Measurements from ENCODE around the gene SPATA12. TPM values are rescaled to one million over a fixed set of nuclear protein-coding genes. Genes with fewer than 3 reads are reported as not detected.
A peak's percentile ranks its signal among the peaks of the same experiment; 100 is the strongest.
"Not testable (repeated sequence)": the region's sequence is repeated elsewhere in the genome, so short reads cannot be mapped to it uniquely, and the experiment has no call there.

SPATA12 gene
- total RNA-seq, 1 donor from 2014 or later, result not detected

DNA sequence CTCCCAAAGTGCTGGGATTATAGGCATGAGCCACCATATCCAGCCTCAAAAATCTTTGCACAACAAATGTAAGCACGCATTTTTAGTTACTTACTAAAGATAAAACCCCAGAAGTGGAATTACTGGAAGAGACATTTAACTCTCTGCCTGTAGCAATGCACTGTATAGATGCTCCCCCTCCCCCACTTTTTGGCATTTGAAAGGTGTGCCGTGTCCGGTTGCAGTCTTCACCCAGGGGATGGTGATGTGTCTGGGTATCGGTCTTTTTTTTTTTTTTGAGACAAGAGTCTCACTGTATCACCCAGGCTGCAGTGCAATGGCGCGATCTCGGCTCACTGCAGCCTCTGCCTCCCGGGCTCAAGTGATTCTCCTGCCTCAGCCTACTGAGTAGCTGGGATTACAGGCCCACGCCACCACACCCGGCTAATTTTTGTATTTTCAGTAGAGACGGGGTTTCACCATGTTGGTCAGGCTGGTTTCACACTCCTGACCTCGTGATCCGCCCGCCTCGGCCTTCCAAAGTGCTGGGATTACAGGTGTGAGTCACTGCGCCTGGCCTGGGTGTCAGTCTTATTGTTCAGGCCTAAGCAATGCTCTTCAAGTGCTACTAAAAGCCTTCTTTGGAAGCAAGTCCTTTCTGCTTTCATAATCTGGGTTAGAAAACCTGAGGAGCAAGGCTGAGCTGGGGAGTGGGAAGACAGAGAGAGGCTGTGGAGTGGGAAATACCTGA is 23.0 kb downstream of the SPATA12 start:
- not testable (repeated sequence) for DNase-seq (ENCODE audit: low spot score)

DNA sequence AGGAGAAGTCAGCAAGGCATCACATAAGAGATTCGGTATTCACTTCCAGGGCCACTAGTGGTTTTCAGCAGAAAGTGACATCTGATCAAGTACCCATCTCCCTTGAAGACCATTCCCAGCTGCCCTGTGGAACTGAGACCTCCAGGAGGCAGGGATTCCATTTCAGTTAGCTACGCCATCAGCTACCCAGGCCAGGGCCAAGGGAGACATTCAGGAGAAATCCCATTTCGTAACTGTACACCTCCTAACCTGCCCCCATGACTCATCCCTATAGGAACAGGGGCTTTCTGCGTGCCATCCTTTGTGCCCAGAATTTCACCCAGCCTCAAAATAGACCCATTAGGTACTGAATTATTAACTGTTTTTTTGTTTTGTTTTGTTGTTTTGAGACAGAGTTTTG is 24.7 kb downstream of the SPATA12 start:
- DNase-seq (ENCODE audit: low spot score), result no peak

DNA sequence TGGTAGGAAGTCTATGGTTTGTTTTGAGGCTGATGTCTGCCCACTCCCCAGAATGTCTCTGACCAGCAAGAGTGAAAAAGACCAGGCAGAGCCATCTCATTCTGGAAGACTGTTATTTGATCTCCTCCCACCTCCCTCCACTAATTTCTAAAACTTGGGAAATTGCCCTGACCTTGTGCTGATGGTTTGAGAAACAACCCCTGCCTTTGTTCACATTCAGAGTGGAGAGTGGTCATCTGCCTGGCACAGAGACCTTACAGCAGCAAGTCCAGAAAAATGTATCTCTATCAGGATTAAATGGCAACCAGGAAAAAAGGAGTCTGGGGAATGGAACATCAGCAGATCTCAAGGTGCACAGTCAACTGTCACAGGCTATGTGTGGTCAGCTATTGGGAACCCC is 25.7 kb downstream of the SPATA12 start:
- no peak for DNase-seq (ENCODE audit: low spot score)

DNA sequence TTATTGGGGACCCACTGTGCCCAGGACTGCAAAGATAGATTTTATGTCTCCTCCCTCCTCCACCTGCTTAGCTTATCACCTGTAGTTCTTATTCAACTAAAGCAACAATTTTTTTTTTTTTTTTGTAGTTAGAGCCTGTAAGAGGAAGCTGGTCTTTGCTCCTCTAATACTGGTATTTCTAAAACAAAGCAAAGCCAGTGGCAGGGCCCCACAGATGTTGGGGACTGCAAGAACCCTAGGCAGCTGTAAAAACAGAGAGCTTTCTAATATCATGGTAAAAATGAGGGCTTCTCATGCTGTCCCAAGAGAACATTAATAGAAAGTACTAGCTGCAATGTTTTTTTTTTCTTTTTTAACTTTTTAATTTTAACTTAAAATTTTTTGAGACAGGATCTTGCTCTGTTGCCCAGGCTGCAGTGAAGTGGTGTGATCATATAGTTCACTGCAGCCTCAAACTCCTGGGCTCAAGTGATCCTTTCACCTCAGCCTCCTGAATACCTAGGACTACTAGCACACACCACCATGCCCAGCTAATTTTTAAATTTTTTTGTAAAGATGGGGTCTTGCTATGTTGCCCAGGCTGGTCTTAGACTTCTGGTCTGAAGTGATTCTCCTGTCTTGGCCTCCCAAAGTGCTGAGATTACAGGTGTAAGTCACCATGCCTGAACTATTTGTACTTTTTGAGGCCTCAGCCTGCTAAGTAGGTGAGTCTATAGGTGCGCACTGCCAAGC is 27.1 kb downstream of the SPATA12 start:
- DNase-seq (ENCODE audit: low spot score), result no peak

DNA sequence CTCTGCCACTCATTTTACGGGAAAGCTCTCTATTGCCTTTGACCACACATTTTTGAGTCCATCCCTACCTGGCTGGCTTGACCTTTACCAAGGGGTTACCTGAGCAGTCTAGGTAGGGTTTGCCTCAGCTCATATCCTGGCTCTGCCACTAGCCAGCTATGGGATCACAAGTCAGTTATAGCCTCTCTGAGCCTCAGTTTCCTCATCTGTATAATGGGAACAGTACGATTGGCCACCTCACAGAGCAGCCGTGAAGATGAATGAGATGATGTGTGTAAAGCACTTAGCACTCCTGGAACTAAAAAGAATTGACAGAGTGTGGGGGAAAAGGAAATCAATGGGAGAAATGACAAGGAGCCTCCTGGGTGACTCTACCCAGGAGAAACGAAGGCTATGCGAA is 28.0 kb downstream of the SPATA12 start:
- no peak for DNase-seq (ENCODE audit: low spot score)

DNA sequence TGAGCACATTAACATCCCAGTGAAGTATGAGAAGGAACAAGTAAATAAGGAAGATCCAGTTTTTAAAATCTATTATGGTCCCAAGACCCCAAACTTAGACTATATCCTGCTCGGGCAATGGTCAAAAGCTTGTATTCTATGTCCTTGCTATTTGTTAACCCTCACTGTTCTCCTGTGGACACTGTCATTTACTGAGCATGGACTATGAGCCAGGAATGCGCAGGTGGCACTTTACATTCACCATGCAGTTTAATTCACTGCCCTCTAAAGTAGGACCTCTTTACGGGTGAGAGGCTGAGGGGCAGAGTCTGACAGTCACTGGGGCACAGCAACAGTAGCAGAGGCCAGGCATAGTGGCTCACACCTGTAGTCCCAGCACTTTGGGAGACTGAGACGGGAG is 28.6 kb downstream of the SPATA12 start:
- no peak for DNase-seq (ENCODE audit: low spot score)

DNA sequence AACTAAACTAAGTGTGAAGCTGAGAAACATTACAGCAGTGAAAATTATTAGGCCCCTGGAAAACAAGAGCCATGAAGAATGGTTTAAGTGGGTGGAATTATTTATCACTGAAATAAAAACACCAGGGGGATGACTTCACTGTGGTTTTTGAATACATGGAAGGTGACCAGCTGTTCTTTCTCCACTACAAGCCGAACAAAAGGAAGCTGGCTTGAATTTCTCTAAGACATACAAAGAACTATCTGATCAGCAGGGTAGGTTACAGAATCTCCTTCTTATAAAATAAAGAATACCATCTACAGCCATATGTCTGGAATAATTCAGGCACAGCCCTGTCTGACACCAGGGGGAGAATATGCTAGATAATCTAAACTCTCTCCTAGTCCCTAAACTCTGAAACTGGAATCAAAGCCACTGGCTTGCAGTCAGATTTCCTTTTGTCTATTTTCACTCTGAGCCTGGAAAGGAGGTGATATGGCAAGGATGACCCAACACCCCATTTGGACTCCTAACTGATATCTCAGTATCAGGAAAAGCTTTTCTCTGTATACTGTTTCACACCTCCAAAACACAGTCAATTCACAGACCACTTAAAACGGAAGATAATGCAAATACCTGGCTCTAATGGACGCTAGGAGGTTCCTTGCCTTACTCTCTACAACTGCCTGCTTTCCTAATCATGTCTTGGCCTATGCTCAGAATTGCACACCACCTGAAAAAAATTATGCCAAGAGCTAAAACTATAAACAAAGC is 31.2 kb downstream of the SPATA12 start:
- no peak for DNase-seq (ENCODE audit: low spot score)

DNA sequence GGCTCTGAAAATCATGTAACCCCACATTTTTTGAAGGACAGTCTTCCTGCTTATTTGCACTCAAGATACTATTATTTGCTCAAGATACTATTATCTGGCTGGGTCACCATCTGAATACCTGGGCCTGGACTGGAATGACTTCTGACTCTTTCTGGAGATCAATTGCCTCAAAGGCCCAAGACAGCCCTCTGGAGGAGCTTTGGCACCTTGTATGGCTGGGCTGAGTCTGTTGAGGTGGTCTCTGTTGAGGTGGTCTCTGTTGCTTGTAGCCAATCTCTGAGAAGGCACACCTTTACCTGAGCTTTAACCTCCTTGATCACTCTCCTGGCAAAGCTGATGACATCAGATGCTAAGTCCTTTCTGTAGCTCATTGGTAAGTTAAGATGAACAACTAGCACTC is 33.0 kb downstream of the SPATA12 start:
- no peak for DNase-seq (ENCODE audit: low spot score)

DNA sequence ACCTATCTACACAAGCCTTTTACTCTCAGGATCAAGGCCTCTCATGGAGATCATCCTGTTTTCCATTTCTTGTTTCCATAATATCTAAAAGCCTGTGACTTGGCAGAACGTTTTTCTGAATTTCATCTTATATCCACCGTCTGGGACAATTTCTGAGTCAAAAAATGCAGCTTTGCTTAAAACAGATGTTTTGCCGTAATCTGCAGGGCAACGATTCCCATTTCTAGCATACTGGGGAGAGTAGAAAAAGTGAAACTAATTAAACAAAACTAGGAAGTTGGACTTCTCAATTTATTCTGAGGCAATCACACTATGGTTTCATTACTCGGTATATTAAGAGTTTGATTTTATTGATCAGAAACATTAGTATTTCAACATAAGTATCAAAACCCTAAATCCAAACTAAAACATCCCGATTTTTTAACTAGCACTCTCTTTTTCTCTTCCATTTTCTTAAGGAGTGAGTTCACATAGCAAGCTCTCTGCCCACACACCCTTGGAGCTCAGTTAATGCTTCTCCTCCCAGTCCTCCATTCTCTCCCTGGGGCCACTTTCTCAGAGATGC is 33.6 kb downstream of the SPATA12 start:
- DNase-seq (ENCODE audit: low spot score), result no peak

DNA sequence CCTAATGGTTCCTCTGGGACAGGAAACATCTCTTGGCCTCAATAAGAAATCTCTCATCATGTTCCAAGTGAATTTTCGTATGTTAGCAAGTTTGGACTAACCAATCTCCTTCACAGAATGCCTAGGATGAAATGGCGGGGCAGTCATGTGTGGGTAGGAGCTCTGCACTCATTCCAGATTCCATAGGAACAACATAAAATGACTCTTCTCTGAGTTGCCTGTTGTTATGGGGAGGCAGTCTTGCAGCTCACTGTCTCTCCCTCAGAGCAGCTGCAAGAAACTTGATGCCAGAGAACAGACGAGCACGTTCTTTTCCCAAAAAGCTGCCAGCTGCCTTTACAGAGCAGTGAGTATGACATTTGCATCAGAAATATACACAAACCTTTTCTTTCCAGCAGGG is 34.1 kb downstream of the SPATA12 start:
- DNase-seq (ENCODE audit: low spot score), result no peak

DNA sequence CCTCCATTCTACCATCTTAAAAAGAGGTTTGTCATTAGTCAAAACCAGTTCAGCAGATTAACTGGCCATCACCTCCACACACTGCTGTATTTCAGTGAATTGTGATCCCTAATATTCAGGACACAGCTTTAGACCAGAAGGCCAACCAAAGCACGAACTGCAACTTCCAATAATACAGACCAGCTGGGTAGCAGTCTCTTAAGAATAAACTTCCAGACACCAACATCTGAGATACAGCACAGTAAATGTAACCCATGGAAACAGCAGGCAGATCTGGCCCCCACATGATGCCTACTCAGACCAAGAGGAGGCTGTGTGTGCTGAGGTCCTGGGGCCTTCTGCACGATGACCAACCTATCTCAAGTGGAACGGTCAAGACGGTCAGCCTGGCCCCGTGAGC is 34.9 kb downstream of the SPATA12 start:
- DNase-seq (ENCODE audit: low spot score), result no peak

DNA sequence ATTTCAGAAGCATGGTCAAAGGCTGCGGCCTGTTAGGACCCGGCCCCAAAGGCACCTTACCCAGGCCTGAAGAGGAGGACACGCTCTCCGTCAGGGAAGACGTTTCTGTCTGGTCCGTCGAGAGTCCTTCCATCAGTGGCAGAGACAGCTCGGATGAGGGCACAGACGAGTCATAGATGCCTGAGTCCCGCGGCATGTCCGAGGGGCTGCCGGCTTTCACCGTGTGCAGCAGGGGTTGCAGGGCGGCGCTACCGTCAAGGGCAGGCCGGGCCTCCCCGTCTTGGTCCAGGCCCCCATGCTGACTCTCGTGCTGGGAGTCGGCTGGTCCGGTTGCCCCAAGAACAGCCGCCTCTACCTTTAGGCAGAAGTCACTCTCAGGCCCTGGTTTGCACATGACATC is 37.1 kb downstream of the SPATA12 start:
- no peak for DNase-seq (ENCODE audit: low spot score)

DNA sequence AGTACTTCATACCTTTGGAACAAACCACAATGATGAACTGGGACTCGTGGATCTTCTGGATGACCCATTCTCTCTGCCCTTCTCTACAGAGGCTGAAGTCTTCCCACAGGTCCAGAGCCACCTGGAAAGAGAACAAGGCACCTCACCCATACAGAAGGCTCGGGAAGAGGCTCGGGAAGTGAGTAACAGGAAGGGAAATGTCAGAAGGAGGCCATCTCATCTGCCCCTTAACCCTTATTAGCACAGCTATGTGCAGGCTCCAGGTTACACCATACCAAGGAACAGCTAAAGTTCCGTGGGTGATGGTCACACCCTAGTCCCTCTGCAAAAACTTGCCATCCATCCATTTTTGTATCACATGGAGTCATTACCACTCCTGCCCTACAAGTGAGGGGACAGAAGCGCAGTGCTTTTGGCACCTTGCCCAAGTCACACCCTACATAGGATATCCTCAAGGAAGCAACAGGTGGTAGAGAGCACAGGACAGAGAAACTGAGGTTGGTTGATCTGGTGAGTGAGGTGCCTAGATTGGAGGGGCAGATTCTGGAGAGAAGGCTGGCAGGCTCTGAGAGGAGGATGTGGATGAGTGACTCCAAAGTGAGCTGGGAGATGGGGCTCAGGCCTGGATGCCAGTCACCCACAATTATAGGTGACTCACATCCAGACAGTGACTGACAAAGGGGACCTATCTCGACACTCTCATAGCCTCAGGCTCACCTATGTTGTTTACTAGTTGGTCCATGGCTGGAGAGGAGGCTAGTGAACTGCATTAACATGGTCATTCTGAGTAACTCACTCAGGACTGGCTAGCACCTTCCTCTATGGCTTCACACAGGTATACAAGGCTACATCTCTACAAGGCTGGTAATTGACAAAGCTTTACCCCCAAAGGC is 38.2 kb downstream of the SPATA12 start:
- DNase-seq (ENCODE audit: low spot score), result no peak

DNA sequence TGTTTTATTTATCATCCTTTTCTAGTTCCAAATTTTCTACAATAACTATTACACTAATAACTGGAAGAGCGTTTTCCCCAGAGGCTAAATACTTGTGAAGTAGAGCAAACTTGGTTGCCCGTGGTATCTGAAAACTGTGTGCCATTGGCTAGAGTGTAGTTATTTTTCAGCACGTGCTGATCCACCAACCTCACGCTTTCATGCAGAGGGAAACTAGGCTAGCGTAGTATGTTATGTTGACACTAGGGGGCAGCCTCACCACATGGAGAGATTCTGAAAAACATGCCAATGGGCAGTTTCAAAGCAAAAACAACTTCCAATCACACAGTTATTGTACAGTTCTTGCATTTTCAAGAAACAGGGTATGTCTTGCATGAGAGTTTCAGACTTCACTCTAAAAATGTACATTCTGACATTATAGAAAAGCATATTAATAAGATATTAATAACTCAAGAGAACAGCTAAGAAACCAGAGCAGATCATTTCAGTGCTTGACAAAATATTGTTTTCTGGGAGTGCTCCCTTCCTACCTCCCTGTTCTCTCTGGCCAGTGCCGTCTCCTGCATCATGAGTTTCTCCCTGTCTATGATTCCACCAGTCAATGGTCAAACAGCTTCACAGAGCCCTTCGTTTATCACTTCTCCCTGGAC is 39.7 kb downstream of the SPATA12 start:
- peak; percentile 82 for DNase-seq (ENCODE audit: low spot score)

DNA sequence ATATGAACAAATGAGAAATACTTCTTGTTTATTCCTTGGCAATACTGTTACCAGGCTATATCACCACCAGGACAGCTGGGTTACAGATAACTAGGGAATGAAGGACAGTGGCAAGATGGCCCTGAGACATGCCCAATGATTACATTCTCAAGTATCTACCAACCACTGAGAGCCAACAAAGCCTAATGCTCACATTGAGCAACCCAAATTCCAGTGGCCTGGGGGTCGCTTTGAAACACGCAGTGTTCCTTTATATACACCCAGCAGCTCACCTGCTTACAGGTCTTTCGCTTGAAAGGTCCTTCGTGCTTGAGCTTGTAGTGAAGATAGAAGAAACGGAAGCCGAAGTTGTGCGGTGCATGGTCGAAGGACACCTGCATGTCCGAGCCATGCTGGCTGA is 45.1 kb downstream of the SPATA12 start:
- no peak for DNase-seq (ENCODE audit: low spot score)

DNA sequence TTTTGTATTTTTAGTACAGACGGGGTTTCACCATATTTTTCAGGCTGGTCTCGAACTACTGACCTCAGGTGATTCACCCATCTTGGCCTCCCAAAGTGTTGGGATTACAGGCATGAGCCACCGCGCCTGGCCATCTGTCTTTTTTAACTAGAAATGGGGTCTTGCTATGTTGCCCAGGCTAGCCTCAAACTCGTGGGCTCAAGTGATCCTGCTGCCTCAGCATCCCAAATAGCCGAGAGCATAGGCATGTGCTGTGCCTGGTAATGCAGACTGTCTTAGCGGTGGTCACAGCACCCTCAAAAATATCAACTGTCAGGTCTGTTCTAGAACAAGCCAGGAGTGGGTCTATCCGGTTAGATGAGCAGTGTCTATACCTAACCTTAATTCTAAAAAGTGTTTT is 48.2 kb downstream of the SPATA12 start:
- DNase-seq (ENCODE audit: low spot score), result no peak

DNA sequence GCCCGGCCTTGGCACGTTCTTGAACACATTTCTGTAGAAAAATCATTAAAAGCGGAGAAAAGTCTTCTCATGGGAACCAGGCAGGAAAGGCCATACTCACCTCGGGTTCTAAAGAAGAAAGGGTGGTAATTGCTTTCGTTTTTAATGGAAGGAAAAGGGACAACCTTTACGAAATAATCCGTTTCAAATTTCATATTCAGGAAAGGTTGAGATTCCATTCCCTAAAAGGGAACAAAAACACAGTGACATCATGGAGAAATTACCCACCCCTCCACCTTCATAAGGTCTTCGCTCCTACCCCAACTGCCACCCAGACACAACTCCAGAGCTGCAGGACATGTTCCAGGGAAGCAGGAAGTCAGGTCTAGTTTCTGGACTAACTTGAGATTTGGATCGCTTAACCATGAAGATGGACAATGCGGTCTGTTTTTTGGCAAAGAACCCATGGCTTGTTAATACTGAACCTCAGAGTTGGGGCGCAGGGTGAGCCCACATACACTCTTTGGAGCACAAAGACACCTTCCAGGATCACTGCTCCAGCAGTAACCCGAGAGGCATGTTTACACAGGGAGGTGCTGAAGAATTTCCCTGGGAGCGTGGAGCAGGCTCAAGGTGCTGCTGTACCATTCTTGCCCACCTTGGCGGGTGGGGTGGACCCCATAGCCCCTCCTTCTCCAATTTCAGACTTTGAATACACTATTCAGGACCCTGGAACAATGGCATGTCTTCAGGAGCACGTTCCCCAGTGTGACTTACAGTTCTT is 49.2 kb downstream of the SPATA12 start:
- DNase-seq (ENCODE audit: low spot score), result no peak

DNA sequence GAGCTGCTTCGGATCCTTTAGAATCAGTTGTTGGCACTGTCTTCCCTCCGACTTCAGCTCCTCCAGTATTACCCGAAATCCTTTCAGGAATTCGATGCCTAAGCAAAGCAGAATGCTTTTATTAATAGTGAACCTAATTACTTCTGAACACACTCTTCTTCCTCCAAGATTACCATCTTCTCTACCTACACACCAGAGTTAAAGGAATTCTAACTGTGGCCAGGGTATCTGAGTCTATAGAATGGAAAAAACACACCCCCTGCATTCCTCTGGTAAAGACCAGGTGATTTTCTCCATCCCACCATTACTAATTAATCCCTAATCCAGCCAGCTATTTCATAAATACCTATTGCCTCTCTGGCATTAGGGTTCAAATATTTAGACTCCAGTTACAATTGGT is 49.8 kb downstream of the SPATA12 start:
- no peak for DNase-seq (ENCODE audit: low spot score)

DNA sequence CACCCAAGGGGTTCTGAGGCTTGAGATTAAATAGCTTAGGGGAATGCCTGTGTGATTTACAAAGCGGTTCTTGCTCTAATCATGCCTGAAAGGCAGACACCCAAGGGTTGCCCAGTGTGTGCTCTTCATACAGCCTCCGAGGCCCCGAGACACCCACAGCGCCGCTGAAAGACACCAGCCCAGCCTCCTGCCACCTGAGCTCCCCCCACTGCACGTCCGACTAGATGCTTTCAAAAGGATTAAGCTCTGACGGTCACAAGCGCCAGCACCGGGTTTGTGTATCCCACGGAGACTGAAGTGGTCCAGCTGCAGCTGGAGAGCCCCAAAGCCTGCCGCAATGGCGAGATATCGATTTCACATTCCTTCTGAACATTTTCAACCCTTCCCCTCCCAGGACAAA is 50.3 kb downstream of the SPATA12 start:
- DNase-seq (ENCODE audit: low spot score), result no peak

DNA sequence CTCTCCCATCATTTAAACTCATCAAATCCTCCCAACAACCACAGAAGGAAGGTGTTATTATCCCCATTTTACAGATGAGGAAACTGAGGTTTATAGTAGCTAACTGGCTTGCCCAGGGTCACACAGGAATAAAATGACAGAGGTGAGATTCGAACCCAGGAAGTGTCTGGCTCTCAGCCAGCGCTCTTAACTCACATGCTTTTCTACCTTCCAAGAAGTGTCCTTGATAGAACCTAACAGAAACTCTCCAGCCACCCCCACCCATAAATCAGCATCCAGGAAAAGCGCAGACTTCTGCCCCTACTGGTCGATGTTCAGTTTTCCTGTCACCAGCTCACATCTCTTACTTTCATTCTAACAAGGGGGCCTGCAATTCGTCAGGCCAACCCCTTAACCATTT is 51.7 kb downstream of the SPATA12 start:
- DNase-seq (ENCODE audit: low spot score), result no peak

Measured in ureter (tissue), 1 donor.